ENCODE results near the gene IVL.

DNA sequence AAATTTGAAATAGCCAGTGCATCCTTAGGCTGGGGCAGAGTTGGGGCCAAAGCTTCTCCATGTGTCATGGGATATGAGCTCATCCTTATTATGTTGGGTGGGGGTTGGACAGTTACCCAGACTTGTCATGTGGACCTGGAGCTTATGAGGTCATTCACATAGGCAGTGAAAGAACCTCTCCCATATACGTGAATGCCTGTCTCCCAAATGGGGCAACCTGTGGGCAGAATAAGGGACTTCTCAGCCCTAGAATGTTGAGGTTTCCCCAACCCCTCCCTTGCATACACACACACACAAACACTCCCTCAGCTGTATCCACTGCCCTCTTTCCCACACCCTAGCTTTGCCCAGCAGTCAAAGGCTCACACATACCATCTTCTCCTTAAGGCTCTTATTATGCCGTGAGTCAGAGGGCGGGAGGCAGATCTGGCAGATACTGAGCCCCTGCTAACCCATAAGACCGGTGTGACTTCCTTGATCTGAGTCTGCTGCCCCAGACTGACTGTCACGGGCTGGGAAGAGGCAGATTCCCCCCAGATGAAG lies 2.3 kb upstream of the IVL start:
- TF ChIP-seq CTCF (IDR thresholded peaks at IDR 0.05; ENCODE audit: low read length): no peak
- TF ChIP-seq EZH2 (optimal IDR thresholded peaks at IDR 0.05; ENCODE audit: low read depth, low read length): no peak
